ENCODE measurements around the gene MYLK.

MYLK gene

GRCh38 chr3:123883701-123884202, 380 bp downstream of the MYLK start:
- peak overlapping the region; percentile 95 for H3K14ac ChIP-seq (ENCODE audit: low read length)
- peaks cover 9 to 27% of the 10 kb centered on the region in 2 donors for H3K4me1 ChIP-seq (ENCODE audit: control insufficient read depth in 2 of 2, insufficient read depth in 1 of 2, low read depth in 1 of 2, low read length in 2 of 2)
- H3K4me3 ChIP-seq (ENCODE audit: low read length in 2 of 2) = peak overlapping the region; percentile 51 to 91
- peak; percentile 32 for DNase-seq (ENCODE audit: low spot score)
- H3K9me3 ChIP-seq (replicated peaks in 1 of 2; ENCODE audit: control insufficient read depth in 2 of 2, insufficient read depth in 1 of 2, low read depth in 1 of 2, low read length in 2 of 2) = peaks cover 0 to 7% of the 10 kb centered on the region in 2 donors
- H3K4ac ChIP-seq (ENCODE audit: low read length) = no peak overlapping the region
- peak overlapping the region; percentile 1 for H2BK15ac ChIP-seq (ENCODE audit: low read length)
- H3K27ac ChIP-seq (replicated peaks; ENCODE audit: low read length) = peak overlapping the region; percentile 72
- no peak overlapping the region for H2BK120ac ChIP-seq (ENCODE audit: low read depth, low read length)
- H3K27me3 ChIP-seq (ENCODE audit: control insufficient read depth in 3 of 3, insufficient read depth in 3 of 3, low read depth in 1 of 3, low read length in 3 of 3) = no peaks in the 10 kb centered on the region
- peak overlapping the region; percentile 96 for H3K4me2 ChIP-seq (ENCODE audit: insufficient read depth, low read length, poor library complexity, severe bottlenecking)
- no peaks in the 10 kb centered on the region for H3K36me3 ChIP-seq (replicated peaks in 1 of 2; ENCODE audit: control insufficient read depth in 2 of 2, insufficient read depth in 2 of 2, low read length in 2 of 2)
- peaks cover 2% of the 10 kb centered on the region for H3K79me1 ChIP-seq (ENCODE audit: low read depth, low read length)
- H3K9ac ChIP-seq (ENCODE audit: low read depth, low read length, poor library complexity) = peak overlapping the region; percentile 89
- no peak overlapping the region for H4K8ac ChIP-seq (ENCODE audit: low read depth, low read length)
- H4K91ac ChIP-seq (ENCODE audit: low read depth, low read length, poor library complexity) = no peak overlapping the region
- H2BK5ac ChIP-seq (ENCODE audit: low read length) = no peak overlapping the region
- peak overlapping the region; percentile 50 for H2AK5ac ChIP-seq (ENCODE audit: low read depth, low read length)
- WGBS, 2 donors (ENCODE audit: extremely low coverage in 2 of 2, insufficient read length in 2 of 2, insufficient replicate concordance in 1 of 2) = no CpG with 5 or more reads among the region's 29 CpGs
- H2BK12ac ChIP-seq (ENCODE audit: low read length) = no peak overlapping the region
- H3K23ac ChIP-seq (ENCODE audit: low read depth, low read length, poor library complexity) = peak overlapping the region; percentile 27
- H3K18ac ChIP-seq (ENCODE audit: low read length) = peak overlapping the region; percentile 98
- peak overlapping the region; percentile 86 for H2AFZ ChIP-seq (ENCODE audit: low read length)

GRCh38 chr3:123883111-123883510, 1.0 kb downstream of the MYLK start:
- peak overlapping the region in 1 of 2 donors; percentile 91 for H3K4me3 ChIP-seq (ENCODE audit: low read length in 2 of 2)
- H3K27ac ChIP-seq (replicated peaks; ENCODE audit: low read length) = no peak overlapping the region
- no peak overlapping the region for H3K9ac ChIP-seq (ENCODE audit: low read depth, low read length, poor library complexity)
- H3K14ac ChIP-seq (ENCODE audit: low read length) = no peak overlapping the region
- WGBS, 2 donors (ENCODE audit: extremely low coverage in 2 of 2, insufficient read length in 2 of 2, insufficient replicate concordance in 1 of 2) = no CpG with 5 or more reads among the region's 4 CpGs
- H2BK120ac ChIP-seq (ENCODE audit: low read depth, low read length) = no peak overlapping the region
- H3K23ac ChIP-seq (ENCODE audit: low read depth, low read length, poor library complexity) = no peak overlapping the region
- DNase-seq (ENCODE audit: low spot score) = no peak
- H3K9me3 ChIP-seq (replicated peaks in 1 of 2; ENCODE audit: control insufficient read depth in 2 of 2, insufficient read depth in 1 of 2, low read depth in 1 of 2, low read length in 2 of 2) = peaks cover 0 to 7% of the 10 kb centered on the region in 2 donors
- no peak overlapping the region for H2AFZ ChIP-seq (ENCODE audit: low read length)
- peak overlapping the region; percentile 96 for H3K4me2 ChIP-seq (ENCODE audit: insufficient read depth, low read length, poor library complexity, severe bottlenecking)
- H3K18ac ChIP-seq (ENCODE audit: low read length) = no peak overlapping the region
- H3K27me3 ChIP-seq (ENCODE audit: control insufficient read depth in 3 of 3, insufficient read depth in 3 of 3, low read depth in 1 of 3, low read length in 3 of 3) = no peaks in the 10 kb centered on the region
- H2BK12ac ChIP-seq (ENCODE audit: low read length) = no peak overlapping the region
- no peak overlapping the region for H3K4ac ChIP-seq (ENCODE audit: low read length)
- H2BK15ac ChIP-seq (ENCODE audit: low read length) = no peak overlapping the region
- H2AK5ac ChIP-seq (ENCODE audit: low read depth, low read length) = peak overlapping the region; percentile 17
- H4K8ac ChIP-seq (ENCODE audit: low read depth, low read length) = no peak overlapping the region
- H3K4me1 ChIP-seq (ENCODE audit: control insufficient read depth in 2 of 2, insufficient read depth in 1 of 2, low read depth in 1 of 2, low read length in 2 of 2) = peaks cover 9 to 27% of the 10 kb centered on the region in 2 donors
- H3K79me1 ChIP-seq (ENCODE audit: low read depth, low read length) = peaks cover 2% of the 10 kb centered on the region
- H4K91ac ChIP-seq (ENCODE audit: low read depth, low read length, poor library complexity) = no peak overlapping the region
- no peaks in the 10 kb centered on the region for H3K36me3 ChIP-seq (replicated peaks in 1 of 2; ENCODE audit: control insufficient read depth in 2 of 2, insufficient read depth in 2 of 2, low read length in 2 of 2)
- no peak overlapping the region for H2BK5ac ChIP-seq (ENCODE audit: low read length)

GRCh38 chr3:123881771-123882170, 2.4 kb downstream of the MYLK start:
- Histone ChIP-seq H3K4ac (ENCODE audit: low read length) (no peak overlapping the region), H3K4me2 (ENCODE audit: insufficient read depth, low read length, poor library complexity, severe bottlenecking) (no peak overlapping the region), H3K14ac (ENCODE audit: low read length) (no peak overlapping the region), H3K9ac (ENCODE audit: low read depth, low read length, poor library complexity) (no peak overlapping the region), H2BK15ac (ENCODE audit: low read length) (no peak overlapping the region), H3K9me3 (replicated peaks in 1 of 2; ENCODE audit: control insufficient read depth in 2 of 2, insufficient read depth in 1 of 2, low read depth in 1 of 2, low read length in 2 of 2) (no peaks in the 10 kb centered on the region), H4K91ac (ENCODE audit: low read depth, low read length, poor library complexity) (no peak overlapping the region), H2AFZ (ENCODE audit: low read length) (peak overlapping the region; percentile 13), H2BK12ac (ENCODE audit: low read length) (no peak overlapping the region), H3K4me1 (ENCODE audit: control insufficient read depth in 2 of 2, insufficient read depth in 1 of 2, low read depth in 1 of 2, low read length in 2 of 2) (peaks cover 9 to 31% of the 10 kb centered on the region in 2 donors), H3K27me3 (ENCODE audit: control insufficient read depth in 3 of 3, insufficient read depth in 3 of 3, low read depth in 1 of 3, low read length in 3 of 3) (no peaks in the 10 kb centered on the region), H3K27ac (replicated peaks; ENCODE audit: low read length) (no peak overlapping the region), H3K23ac (ENCODE audit: low read depth, low read length, poor library complexity) (no peak overlapping the region), H2AK5ac (ENCODE audit: low read depth, low read length) (no peak overlapping the region), H2BK5ac (ENCODE audit: low read length) (no peak overlapping the region), H3K18ac (ENCODE audit: low read length) (no peak overlapping the region), H3K4me3 (ENCODE audit: low read length in 2 of 2) (no peak overlapping the region), H3K36me3 (replicated peaks in 1 of 2; ENCODE audit: control insufficient read depth in 2 of 2, insufficient read depth in 2 of 2, low read length in 2 of 2) (peaks cover 0 to 3% of the 10 kb centered on the region in 2 donors), H2BK120ac (ENCODE audit: low read depth, low read length) (no peak overlapping the region), H4K8ac (ENCODE audit: low read depth, low read length) (no peak overlapping the region), H3K79me1 (ENCODE audit: low read depth, low read length) (peaks cover 2% of the 10 kb centered on the region)
- no peak for DNase-seq (ENCODE audit: low spot score)
- WGBS, 2 donors (ENCODE audit: extremely low coverage in 2 of 2, insufficient read length in 2 of 2, insufficient replicate concordance in 1 of 2) = no CpG with 5 or more reads among the region's 2 CpGs

GRCh38 chr3:123880998-123881561, 3.1 kb downstream of the MYLK start:
- Histone ChIP-seq H2BK120ac (ENCODE audit: low read depth, low read length) (peak overlapping the region; percentile 2), H3K27ac (replicated peaks; ENCODE audit: low read length) (peak overlapping the region; percentile 59), H3K4me3 (ENCODE audit: low read length in 2 of 2) (no peak overlapping the region), H2AK5ac (ENCODE audit: low read depth, low read length) (no peak overlapping the region), H3K79me1 (ENCODE audit: low read depth, low read length) (peaks cover 2% of the 10 kb centered on the region), H3K4me1 (ENCODE audit: control insufficient read depth in 2 of 2, insufficient read depth in 1 of 2, low read depth in 1 of 2, low read length in 2 of 2) (peaks cover 9 to 31% of the 10 kb centered on the region in 2 donors), H3K18ac (ENCODE audit: low read length) (peak overlapping the region; percentile 87), H2BK5ac (ENCODE audit: low read length) (peak overlapping the region; percentile 47), H4K8ac (ENCODE audit: low read depth, low read length) (no peak overlapping the region), H2BK12ac (ENCODE audit: low read length) (no peak overlapping the region), H4K91ac (ENCODE audit: low read depth, low read length, poor library complexity) (no peak overlapping the region), H3K36me3 (replicated peaks in 1 of 2; ENCODE audit: control insufficient read depth in 2 of 2, insufficient read depth in 2 of 2, low read length in 2 of 2) (peaks cover 0 to 3% of the 10 kb centered on the region in 2 donors), H3K9ac (ENCODE audit: low read depth, low read length, poor library complexity) (no peak overlapping the region), H3K9me3 (replicated peaks in 1 of 2; ENCODE audit: control insufficient read depth in 2 of 2, insufficient read depth in 1 of 2, low read depth in 1 of 2, low read length in 2 of 2) (no peaks in the 10 kb centered on the region), H2AFZ (ENCODE audit: low read length) (peak overlapping the region; percentile 13), H3K4ac (ENCODE audit: low read length) (peak overlapping the region; percentile 54), H3K4me2 (ENCODE audit: insufficient read depth, low read length, poor library complexity, severe bottlenecking) (no peak overlapping the region), H3K23ac (ENCODE audit: low read depth, low read length, poor library complexity) (no peak overlapping the region), H2BK15ac (ENCODE audit: low read length) (no peak overlapping the region), H3K14ac (ENCODE audit: low read length) (no peak overlapping the region), H3K27me3 (ENCODE audit: control insufficient read depth in 3 of 3, insufficient read depth in 3 of 3, low read depth in 1 of 3, low read length in 3 of 3) (no peaks in the 10 kb centered on the region)
- no CpG with 5 or more reads among the region's 6 CpGs for WGBS, 2 donors (ENCODE audit: extremely low coverage in 2 of 2, insufficient read length in 2 of 2, insufficient replicate concordance in 1 of 2)
- no peak for DNase-seq (ENCODE audit: low spot score)

All from neuronal stem cell (in vitro differentiated cells).